ENCODE data around the gene NEK4. TPM values are rescaled to one million over a fixed set of nuclear protein-coding genes. Genes with fewer than 3 reads are reported as not detected.
A peak's percentile ranks its signal among the peaks of the same experiment; 100 is the strongest.

NEK4 gene
- total RNA-seq, 3 donors from 2014 or later, result 16.0 to 36.9 (median 26.9) TPM

DNA sequence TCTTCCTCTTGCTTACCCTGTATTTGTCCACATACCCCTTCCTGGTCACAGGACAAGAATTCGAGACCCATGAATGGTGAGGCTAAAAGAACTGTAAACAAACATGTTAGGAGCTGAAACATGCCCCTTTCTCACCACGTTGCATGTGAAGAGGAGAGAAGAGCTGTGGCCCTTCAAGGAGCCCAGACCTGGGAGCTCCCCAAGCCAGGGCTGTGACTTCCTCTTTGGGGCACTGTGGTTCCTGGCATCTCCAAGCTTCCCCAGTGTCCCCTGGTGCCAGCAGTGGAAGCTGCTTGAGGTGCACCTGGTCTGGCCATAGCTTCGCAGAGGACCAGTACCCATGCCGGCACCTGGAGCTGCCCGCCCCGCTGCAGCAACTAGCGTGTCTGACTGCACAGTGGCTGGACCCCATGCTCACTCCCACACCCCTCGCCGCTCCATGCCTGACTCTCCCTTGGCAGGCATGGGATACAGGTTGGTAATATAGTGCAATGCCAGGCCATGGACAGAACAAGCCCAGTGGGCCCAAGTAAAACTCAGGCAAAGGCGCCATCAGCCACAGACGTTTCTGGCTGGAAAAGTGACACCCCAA, 54.9 kb downstream of the NEK4 start:
- no peak overlapping the region for H3K4me3 Mint-ChIP-seq
- ATAC-seq, result no peak

GRCh38 chr3:52714335-52715302, 56.1 kb downstream of the NEK4 start:
- no peaks in the 10 kb centered on the region for H3K27me3 Mint-ChIP-seq (ENCODE audit: low read depth)
- H3K4me3 Mint-ChIP-seq, result no peak overlapping the region
- peaks cover under 1% of the 10 kb centered on the region for H3K4me1 Mint-ChIP-seq (ENCODE audit: low read depth)
- peaks cover under 1% of the 10 kb centered on the region for H3K9me3 Mint-ChIP-seq
- no peak for ATAC-seq
- no peak for DNase-seq
- peaks cover 9% of the 10 kb centered on the region for H3K36me3 Mint-ChIP-seq (ENCODE audit: insufficient read depth)

More for the DNA sequence above, 54.9 kb downstream of the NEK4 start:
- Mint-ChIP-seq H3K36me3 (ENCODE audit: insufficient read depth) (peaks cover 11% of the 10 kb centered on the region), H3K9me3 (peaks cover 3% of the 10 kb centered on the region), H3K4me1 (ENCODE audit: low read depth) (peaks cover 10% of the 10 kb centered on the region), H3K27me3 (ENCODE audit: low read depth) (no peaks in the 10 kb centered on the region)
- no peak for DNase-seq

DNA sequence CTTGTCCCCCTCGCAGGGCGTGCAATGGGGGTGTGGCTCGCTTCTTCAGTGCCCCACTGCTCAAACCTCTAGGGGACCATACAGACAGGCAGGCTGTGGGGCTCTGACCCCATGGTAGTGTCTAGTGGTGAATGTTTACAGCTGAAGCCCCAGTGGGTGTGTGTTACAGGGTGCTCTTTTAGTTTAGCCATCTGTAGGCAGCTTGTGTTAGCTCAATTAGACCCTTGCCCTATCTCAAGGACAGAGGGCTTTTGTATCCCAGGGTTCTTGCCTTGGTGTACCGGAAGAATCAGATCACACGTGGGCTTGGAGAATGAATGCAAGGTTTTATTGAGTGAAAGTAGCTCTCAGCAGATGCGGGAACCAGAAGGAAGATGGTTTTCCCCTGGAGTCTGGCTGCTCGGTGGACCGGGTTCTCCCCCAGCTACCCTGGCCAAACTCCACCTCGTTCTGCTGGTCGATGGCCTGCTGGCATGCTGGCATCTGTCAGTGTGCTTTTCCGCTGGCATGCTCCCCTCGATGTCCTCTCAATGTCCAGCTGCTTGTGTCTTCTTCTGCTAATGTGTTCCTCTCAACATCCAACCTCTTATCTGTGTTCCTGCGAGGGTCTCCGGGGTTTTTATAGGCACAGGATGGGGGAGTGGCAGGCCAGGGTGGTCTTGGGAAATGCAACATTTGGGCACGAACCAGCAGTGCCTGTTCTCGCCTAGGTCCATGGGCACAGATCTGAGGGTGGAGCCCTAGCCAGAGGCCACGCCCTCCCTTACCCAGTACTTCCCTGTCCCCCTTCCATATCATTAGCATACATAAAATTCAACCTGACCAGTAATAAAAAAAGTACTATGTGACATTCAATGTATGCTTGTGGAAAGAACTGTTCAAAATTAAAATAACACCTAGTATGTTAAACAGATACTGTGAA, 58.2 kb downstream of the NEK4 start:
- Mint-ChIP-seq H3K4me1 (ENCODE audit: low read depth) (peaks cover 8% of the 10 kb centered on the region), H3K27me3 (ENCODE audit: low read depth) (no peaks in the 10 kb centered on the region), H3K9me3 (no peaks in the 10 kb centered on the region), H3K36me3 (ENCODE audit: insufficient read depth) (peaks cover 8% of the 10 kb centered on the region), H3K4me3 (no peak overlapping the region)
- DNase-seq (no peak), ATAC-seq (no peak)

DNA sequence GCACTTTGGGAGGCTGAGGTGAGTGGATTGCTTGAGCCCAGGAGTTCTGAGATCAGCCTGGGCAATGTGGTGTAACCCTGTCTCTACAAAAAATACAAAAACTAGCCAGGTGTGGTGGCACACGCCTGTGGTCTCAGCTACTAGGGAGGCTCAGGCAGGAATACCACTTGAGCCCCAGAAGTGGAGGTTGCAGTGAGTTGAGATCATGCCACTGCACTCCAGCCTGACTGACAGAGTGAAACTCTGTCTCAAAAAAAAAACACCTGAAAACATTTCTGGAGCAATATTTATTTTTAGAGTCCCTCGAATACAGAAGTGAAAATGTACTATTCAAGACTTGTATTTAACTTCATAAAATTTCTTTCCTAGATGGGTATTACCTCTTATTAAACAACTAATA, 60.2 kb downstream of the NEK4 start:
- no peak for ATAC-seq
- H3K4me1 Mint-ChIP-seq (ENCODE audit: low read depth), result peaks cover 18% of the 10 kb centered on the region
- no peaks in the 10 kb centered on the region for H3K27me3 Mint-ChIP-seq (ENCODE audit: low read depth)
- no peak for DNase-seq
- H3K9me3 Mint-ChIP-seq, result no peaks in the 10 kb centered on the region
- peaks cover 8% of the 10 kb centered on the region for H3K36me3 Mint-ChIP-seq (ENCODE audit: insufficient read depth)
- no peak overlapping the region for H3K4me3 Mint-ChIP-seq

DNA sequence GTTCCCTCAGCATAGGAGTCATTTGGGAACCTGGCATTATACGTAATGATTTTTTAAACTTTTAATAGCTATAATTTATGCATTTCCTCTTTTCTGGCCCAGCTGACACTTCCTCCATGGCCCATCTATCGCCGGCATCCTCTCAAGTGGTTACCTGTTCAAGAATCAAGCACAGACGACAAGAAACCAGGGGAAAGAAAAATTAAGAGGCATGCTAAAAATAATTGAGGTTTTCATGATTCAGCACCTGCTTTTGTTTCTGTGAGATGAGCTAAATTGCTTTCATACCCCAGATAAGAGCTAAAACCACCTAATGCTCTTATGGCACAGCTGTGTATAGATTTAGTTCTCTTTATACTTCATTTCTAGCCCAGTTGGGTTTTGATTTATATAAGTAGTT, 63.2 kb downstream of the NEK4 start:
- Mint-ChIP-seq H3K4me1 (ENCODE audit: low read depth) (peaks cover 32% of the 10 kb centered on the region), H3K27me3 (ENCODE audit: low read depth) (no peaks in the 10 kb centered on the region), H3K4me3 (peak overlapping the region; percentile 97), H3K36me3 (ENCODE audit: insufficient read depth) (peaks cover 8% of the 10 kb centered on the region), H3K9me3 (no peaks in the 10 kb centered on the region)
- ATAC-seq, result no peak
- no peak for DNase-seq

DNA sequence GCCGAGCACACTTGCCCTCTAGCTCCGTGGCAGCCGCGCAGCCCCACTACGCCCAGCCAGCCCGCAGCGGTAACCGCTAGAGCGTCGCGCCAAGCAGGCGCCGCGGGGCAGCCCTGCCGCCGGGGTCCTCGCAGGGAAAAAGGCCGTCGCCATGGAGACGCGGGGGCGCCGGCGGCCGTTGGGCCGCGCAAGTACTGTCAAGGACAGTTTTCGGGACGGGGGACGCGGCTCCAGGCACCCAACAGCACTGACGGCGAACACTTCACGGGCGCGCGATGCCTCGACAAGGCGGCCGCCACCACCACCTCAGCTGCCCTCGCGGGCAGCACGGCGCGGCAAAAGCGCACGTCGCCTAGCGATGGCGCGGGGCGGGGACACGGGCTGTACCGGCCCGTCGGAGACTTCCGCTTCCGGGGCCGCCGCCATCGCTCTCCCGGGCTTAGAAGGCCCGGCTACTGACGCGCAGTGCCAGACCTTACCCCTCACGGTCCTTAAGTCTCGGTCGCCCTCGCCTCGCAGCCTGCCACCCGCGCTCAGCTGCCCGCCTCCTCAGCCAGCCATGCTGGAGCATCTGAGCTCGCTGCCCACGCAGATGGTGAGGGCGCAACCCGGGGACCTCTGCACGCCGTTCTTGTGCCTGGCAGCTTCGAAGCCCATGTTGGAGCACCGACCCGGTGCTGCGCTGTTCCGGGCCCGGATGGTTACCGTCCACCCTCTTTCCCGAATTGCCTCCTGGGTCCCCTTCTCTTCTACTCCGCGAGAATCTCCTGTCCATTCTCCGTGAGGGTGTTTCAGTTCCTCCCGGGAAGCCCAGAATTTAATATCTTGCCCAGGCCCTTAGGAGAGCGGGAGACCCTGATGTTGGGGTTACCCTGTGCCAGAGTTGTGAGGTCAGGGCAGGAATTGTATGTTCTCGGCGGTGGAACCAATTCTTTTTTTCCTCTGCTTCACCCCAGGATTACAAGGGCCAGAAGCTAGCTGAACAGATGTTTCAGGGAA, 64.8 kb downstream of the NEK4 start, which contains the start of the genes GLT8D1 and SPCS1:
Gene GLT8D1, minus strand, starts transcription at position 104 of the 999 bp plus-strand sequence. CDS start 5,331 bp downstream, outside the sequence.
Gene SPCS1, plus strand, starts transcription at position 419 of the 999 bp plus-strand sequence. Its CDS starts 141 bp downstream, at position 560.
- DNase-seq, result peak; percentile 79
- Mint-ChIP-seq H3K36me3 (ENCODE audit: insufficient read depth) (peaks cover 4% of the 10 kb centered on the region), H3K4me1 (ENCODE audit: low read depth) (peaks cover 33% of the 10 kb centered on the region), H3K4me3 (peak within 1 kb of the TSS; percentile 97), H3K27me3 (ENCODE audit: low read depth) (no peaks in the 10 kb centered on the region), H3K9me3 (no peaks in the 10 kb centered on the region)
- ATAC-seq, result peak; percentile 93 to 96

- no peaks in the 10 kb centered on the region for H3K27me3 Mint-ChIP-seq (ENCODE audit: low read depth)
- H3K4me3 Mint-ChIP-seq, result peak overlapping the region; percentile 97
- no peaks in the 10 kb centered on the region for H3K9me3 Mint-ChIP-seq
- peaks cover 33% of the 10 kb centered on the region for H3K4me1 Mint-ChIP-seq (ENCODE audit: low read depth)
- DNase-seq, result no peak
- H3K36me3 Mint-ChIP-seq (ENCODE audit: insufficient read depth), result peaks cover 4% of the 10 kb centered on the region
- ATAC-seq, result no peak
These were observed 65.4 kb downstream of the NEK4 start for GRCh38 chr3:52705438-52705687.

- ATAC-seq (peak; percentile 1), DNase-seq (no peak)
- peaks cover 4% of the 10 kb centered on the region for H3K36me3 Mint-ChIP-seq (ENCODE audit: insufficient read depth)
- no peaks in the 10 kb centered on the region for H3K27me3 Mint-ChIP-seq (ENCODE audit: low read depth)
- H3K4me3 Mint-ChIP-seq, result peak overlapping the region; percentile 97
- no peaks in the 10 kb centered on the region for H3K9me3 Mint-ChIP-seq
- peaks cover 33% of the 10 kb centered on the region for H3K4me1 Mint-ChIP-seq (ENCODE audit: low read depth)
These were observed 65.9 kb downstream of the NEK4 start for GRCh38 chr3:52704611-52705437.

DNA sequence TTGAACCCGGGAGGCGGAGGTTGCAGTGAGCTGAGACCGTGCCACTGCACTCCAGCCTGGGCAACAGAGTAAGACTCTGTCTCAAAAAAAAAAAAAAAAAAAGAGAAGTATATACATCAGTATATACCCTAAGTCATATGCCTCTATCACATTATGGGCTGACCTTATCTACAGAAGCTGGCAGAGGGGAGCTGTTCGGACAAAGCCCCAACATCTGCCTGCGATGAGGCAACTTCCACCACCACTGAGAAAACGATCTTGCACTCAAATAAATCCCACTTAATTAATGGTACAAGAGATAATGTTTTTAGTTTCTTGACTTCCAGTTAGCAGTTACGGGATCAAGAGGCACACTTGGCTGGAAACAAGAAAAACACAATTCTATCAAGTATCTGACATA, 67.4 kb downstream of the NEK4 start:
- peaks cover 31% of the 10 kb centered on the region for H3K4me1 Mint-ChIP-seq (ENCODE audit: low read depth)
- no peaks in the 10 kb centered on the region for H3K27me3 Mint-ChIP-seq (ENCODE audit: low read depth)
- H3K9me3 Mint-ChIP-seq, result no peaks in the 10 kb centered on the region
- ATAC-seq (no peak), DNase-seq (no peak)
- peak overlapping the region; percentile 27 for H3K4me3 Mint-ChIP-seq
- peaks cover 4% of the 10 kb centered on the region for H3K36me3 Mint-ChIP-seq (ENCODE audit: insufficient read depth)

DNA sequence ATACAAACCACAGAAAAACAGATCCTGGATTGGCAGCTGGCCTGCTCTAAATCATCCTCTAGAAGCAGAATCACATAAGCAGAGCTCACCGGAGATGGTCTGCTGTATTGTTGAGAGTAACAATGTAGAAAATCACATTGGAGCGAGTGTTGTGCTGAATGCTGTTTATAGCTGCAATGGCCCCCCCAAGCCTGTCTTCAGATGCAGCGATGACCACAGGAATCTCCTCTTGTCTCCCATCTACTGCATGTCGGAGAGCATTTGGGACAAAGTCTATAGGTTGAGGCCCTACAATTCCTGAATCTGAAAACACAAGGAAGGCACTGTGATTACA, 73.1 kb downstream of the NEK4 start:
- no peak for ATAC-seq
- H3K27me3 Mint-ChIP-seq (ENCODE audit: low read depth), result no peaks in the 10 kb centered on the region
- peaks cover 42% of the 10 kb centered on the region for H3K36me3 Mint-ChIP-seq (ENCODE audit: insufficient read depth)
- no peak overlapping the region for H3K4me3 Mint-ChIP-seq
- no peaks in the 10 kb centered on the region for H3K9me3 Mint-ChIP-seq
- peaks cover 21% of the 10 kb centered on the region for H3K4me1 Mint-ChIP-seq (ENCODE audit: low read depth)
- no peak for DNase-seq

DNA sequence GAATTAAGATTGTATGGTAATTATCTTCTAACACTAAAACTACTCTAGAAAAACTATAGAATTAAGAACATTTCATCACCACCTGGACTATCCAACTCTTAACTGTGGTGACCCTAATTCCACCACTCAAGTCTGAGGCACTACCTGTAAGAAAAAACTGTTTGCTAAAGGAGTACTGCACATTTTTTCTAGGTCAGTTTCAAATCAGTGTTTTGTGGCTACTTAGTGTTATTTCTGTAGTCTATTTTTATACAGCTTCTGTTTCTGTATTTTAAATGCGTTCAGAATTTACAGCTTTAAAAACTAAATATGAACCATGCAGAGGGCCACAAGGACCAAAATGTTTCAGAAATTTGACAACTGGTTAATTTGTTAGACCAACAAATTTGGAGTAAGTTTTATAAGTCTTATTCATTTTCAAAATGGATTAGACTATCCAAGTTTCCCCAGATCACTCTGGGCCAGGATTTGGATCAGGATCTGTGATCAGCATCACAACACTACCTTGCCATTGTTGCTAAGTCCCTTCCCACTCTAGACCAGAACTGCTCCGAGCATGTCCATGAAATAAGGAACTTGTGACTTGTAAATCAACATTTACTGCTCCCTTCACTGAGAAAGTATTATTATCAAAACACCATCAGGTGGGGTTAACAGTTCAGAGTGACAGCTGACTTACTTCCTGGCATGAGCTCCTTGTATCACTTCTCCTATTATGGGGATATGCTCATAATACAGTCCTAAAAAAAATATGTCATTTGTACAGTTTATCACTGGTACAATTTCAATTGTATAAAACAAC, 73.7 kb downstream of the NEK4 start:
- DNase-seq, result no peak
- peaks cover 21% of the 10 kb centered on the region for H3K4me1 Mint-ChIP-seq (ENCODE audit: low read depth)

More for the DNA sequence above, 73.7 kb downstream of the NEK4 start:
- Mint-ChIP-seq H3K4me3 (no peak overlapping the region), H3K36me3 (ENCODE audit: insufficient read depth) (peaks cover 43% of the 10 kb centered on the region), H3K27me3 (ENCODE audit: low read depth) (no peaks in the 10 kb centered on the region), H3K9me3 (no peaks in the 10 kb centered on the region)
- ATAC-seq, result no peak
